HG03060 (cell line): ENCODE measurements around the gene SRPRB.

Source experiments
- ATAC-seq: cut with Tn5 transposase; IDR thresholded peaks from one replicate; pipeline ENCODE4 v1.9.1; 2021; ENCODE audit warnings: low read depth, moderate number of reproducible peaks; ENCODE audit not compliant: unreplicated experiment

SRPRB gene

DNA sequence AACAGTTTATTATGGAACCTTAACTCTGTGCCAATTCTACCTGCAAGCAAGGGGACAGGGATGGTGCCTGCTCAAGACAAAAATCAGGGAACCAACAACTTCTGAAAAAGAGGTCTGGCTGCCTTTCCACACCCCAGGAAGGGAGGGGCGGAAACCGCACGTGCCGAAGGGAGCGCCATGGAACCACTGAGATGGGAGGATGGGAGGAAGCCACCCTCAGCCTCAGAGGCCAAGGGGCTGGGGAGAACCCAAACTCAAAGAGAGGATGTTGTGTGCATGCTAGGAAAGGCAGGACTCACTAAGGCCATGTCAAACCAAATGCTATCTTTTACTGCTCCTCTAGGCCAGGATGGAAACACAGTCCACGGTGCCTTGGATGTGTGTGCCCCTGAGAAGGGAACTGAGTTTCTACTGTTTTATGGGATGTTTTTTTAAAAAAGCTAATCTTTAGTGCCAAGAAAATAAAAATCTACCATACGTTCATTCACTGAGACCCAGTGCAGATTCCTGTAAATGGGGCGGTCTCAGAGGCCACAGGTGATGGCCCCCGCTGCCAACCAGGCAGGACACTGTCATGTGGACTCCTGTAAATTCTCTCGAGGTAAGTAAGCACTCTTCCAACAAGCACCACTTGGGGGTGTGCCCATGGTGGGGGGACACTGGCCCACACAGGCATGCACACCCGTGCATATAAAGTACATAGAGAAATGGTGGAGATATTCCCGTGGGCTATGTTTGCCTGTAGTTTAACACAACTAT is 20.5 kb downstream of the SRPRB start:
- no peak for ATAC-seq

DNA sequence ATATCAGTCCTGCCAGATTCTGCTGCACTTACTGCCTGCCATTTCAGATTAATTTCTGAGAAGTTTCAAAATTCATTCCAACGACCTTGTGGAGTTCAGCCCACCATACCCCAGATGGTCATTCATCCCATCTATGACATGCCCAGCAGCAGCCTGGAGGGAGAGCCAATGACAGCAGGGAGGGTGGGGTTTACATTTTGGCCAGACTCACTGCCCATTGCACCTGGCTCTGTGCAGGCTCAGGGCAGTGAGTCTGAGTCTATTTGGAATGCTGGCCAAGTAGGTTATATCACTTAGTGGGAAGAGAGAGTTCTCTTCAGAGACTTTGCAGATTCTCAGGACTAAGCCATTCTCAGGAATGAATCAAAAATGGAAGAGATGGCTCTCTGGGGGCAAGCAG is 21.5 kb downstream of the SRPRB start:
- ATAC-seq, result no peak

DNA sequence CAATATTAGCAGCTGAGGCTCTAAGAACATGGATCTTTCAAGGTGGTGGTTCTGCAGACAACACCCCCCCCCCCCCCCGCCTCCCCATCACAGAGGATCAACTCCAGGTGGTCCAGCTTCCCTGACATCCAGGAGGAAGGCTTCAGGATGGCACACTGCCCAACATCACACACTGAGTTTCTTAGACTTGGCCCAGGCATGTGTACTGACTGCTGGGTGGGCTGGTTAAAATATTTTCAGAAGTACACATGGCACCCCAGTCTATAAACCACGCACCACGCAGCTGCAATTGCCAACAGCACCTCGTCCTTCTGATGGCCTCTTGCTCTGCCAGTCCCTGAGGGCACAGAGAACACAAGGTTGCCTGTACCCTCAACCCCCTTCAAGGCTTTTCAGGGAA is 22.1 kb downstream of the SRPRB start:
- no peak for ATAC-seq

DNA sequence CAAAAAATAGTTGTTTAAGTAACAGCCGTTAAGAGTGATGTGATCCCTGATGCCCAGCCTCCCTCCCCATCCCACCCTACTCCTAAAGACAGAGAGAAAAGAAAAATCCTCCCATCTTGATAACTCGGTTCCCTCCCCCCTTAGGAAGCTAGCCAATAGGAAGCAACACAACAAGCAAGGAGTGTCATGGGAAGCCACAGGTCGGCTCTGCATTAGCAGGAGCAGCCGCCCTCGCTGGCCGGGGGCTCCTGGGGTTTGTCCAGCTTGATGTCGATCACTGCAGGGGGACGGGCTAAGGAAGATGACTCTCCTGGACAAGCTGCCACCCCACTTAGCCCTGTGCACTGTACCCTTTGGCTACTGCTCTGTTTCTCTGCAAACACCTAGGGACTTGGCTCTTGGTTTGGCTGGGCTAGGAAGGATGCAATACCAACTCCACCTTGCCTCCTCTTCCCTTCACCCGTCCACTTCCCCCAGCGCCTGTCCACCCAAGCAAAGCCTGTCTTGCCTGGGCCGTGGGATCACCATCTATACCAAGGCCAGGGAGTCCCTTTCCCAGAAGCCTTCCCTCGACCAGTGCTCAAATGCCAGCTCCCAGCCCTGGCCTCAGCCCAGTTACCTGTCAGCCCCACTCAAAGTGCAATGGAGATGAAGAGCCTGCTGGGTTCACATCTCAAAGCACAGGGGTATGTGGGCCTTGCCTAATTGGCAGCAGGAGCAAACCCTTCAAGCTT is 23.1 kb downstream of the SRPRB start:
- no peak for ATAC-seq

DNA sequence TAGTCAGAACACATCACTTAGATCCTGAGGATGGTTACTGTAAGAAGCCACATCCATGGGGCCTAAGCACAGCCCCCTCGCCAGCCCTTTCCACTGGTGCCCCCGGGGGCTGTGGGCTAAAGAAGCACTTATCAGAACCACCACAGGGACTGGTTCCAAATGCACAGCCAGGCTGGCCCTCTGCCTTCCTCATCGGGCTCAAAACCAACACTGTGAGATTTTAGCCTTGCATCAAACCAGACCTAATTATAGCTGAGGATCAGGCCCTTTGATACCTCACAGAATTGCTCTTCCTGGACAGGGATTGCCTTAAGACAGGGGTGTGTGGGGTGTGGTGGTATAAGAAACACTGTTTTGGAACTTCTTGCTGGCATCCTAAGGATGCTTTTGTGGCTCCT is 23.7 kb downstream of the SRPRB start:
- no peak for ATAC-seq

DNA sequence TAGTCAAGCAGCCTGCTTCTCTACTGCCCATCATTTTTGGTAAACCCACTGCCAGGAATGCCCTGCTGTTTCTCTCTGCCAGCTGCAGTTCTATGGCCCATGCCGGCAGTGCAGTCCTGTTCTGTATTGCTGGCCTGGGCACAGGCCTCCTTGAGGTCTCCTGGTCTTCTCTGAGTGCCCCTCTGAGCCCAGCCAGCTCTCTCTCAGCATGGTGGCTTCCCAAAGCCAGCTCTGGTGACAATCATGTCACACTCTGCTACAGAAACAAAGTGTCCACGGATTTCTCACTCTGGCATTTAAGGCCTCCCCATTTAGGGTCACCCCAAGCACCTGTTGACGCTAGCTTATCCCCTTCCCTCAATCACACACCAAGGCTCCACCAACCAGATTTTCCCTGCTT is 24.5 kb downstream of the SRPRB start:
- no peak for ATAC-seq

DNA sequence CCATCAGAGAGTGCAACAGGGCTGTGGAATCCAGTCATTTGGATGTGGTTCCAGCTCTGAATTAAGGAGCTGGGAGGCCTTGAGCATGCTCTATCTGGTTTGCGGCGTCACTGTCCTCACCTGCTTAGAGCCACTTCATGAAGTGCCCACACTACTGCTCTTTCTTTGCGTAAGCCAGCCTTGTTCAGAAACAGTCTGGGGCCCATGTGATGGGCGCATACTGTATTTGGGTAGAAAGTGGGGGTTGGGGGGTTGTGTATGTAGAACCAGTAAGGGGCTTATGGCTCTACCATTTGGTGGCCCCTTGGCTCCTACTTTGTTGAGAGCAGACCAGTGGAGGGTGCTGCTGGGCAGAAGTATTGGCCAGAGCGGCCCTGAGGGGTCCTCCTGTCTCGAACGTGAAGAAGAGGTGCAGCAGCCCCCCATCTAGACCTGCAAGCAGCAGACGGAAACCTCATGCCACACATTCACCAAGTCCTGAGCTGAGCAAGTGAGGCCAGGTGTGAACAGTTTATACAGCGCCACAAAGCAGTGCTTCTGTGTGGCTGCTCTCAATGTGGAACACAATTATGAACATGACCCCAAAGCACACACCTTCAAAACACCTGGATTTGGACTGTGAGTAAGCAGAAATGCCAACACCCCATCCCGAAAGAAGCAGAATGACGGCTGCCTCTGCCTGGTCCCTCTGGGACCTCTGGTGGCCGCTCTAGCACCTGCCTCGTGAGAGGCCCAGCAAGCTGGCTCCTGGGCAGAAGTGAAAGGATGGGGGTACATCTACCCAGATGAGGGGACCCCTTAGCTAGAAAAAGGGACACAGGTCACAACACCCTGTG is 26.6 kb downstream of the SRPRB start:
- ATAC-seq, result no peak

DNA sequence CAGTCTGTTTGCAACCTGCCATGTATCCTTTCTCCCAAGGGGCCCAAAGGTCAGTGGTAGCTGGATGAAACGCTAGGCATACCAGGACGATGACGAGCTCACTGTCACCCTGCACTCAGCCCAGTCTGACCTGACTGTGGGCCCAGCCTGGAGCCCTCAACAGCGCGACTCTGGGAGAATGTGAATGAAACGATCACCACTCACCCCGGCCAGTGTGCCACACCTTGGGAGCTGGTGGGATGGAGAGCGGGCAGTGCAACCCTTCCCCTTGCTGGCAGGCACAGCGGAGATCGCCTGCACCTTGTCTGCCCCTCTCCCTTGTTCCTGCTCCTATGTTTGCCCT is 27.2 kb downstream of the SRPRB start:
- ATAC-seq, result no peak

DNA sequence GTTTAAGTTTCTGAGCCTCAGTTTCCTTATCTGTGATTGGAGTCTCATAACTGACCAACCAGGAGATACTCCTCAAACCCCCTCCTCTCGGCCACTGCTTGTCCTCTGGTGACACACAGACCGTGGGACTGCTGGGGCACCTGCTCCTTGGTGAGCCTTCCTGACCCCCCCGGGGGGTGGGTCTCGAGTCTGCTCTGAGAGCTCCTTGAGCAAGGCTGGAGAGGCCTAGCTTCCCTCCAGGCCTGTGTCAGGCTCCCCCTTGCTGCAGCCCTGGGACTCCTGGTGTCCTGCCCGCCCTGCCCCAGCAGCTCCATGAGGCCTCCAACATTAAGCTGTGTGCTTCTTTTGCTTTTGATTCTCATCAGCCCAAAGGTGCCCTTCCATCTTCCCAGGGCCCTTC is 27.7 kb downstream of the SRPRB start:
- ATAC-seq, result no peak

DNA sequence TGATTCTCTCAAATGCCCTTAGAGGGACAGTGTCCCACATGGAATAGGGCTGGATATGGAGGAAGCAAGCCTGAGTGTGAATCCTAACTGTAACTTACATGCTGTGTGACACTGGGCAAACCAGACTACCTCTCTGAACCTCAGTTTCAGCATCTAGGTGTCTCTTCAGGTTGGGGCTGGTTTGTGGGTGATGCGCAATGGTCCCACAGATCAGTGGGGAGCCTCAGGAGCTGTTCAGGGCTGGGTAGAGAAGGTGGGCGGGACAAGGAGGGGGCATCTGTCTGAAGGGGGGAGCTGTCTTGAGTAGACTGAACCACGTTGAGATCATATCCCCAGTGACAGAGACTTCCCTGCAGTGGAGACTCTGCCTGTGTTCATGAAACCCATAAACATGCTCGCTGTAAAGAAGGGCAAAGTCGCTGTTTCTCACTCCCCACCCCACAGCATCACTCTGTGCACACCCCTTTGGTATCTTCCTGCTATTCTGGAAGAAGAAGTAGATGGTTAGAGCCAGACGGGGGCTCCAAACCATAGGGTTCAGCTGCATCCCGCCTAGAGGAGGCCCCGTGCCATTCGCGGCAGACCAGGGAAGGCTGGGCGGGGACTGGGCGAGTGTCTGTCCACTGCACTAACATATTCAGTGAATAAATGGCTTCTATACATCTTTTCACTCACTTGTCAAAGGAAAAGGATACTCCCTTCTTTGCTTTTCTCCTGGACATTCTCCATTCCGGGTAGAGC is 28.4 kb downstream of the SRPRB start:
- no peak for ATAC-seq

DNA sequence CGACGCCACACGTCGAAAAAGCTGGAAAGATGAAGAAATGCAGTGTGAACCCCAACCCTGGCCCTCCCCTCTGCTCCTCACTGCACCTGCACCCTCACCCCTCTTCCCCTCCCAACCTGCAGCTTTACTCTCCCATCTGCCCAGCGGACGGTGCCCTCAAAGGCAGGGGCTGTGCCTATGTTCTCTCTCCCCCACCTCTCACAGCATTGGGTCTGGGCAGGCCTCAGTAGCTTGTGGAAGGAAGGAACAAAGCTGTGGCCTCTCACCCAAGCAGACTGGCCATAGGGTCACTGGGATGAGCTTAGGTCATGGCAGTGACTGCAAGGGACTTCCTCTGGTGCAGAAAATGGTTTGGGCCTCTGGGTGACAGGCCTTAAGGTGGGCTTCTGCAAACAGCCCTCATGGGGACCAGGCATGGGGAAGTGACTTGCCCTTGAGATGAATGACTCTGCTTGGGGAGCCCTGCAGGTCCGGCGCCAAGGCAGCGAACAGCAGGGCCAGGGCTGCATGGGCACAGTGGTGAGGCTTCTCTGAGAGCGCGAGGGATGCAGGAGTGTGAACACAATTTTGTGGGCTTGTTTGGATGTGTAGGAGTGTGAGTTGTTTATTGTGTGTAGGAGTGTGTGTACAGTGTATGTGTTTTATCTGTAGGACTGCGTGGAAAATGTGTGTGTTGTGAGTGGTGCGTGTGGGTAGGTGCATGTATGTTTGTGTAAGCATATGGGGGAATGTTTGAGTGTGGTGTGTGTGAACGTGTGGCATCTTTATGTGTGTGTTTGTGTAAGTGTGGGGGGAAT is 29.2 kb downstream of the SRPRB start:
- ATAC-seq, result no peak

DNA sequence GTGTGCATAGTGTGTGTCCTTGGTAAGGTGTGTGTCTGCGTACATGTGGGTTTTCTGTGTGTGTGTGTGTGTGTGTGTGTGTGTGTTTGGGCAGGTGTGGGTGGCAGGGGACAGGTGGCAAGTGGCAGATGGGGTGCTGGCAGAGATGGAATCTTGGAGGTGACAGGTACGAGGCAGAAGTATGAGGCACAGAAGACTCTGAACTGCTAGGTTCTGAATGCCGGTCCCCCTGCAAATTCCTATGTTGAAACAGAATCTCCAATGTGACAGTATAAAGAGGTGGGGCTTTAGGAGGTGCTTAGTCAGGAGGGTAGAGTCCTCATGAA is 29.8 kb downstream of the SRPRB start:
- no peak for ATAC-seq

DNA sequence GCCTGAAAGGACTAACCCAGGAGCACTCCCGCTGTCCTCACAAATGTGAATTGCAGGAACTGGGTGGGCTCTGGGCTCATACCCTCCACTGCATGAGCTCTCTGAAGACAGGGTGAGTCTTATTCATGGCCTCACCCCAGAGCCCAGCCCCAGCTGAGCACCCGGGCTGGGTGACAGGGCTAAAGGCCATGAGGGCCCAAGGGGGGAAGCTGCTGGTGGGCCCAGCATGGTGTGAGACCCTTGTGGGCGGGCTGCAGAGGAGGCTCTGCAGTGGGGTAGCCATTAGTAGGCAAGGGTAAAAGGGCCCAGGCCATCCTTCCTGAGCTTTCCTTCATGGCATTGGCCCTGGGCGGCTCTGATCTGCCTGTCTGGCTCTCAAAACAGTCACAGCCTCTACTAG is 30.3 kb downstream of the SRPRB start:
- ATAC-seq, result no peak

DNA sequence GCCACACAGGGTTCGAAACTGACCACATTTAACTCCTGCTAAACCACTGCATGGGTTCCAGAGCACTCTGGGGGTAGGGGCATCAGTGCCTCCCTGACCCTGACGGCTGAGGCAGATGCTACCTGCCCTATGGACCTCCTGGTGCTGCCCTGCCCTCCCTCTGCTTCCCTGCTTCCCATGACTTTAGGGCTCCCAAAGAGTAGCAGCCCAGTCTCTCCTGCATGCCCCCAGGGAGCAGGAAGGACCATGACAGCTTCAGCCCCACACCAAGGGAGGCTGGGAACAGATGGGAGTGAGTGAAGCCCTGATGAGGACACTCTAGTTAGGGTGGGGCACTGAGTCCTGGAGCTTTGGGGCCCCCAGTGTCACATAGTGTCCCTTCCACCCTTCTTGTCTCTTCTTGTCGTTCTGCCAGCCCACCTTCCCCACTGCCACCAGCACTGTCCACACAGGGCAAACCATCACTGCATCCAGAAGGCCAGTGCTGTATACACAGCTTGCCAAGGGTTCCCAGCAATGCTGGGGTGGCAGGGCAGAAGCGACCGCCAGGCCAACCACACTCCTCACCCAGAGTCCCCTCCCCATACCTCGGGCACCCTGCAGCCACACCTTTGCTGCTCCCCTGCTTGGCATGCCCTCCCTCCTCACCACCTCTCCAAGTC is 31.0 kb downstream of the SRPRB start:
- ATAC-seq, result no peak

DNA sequence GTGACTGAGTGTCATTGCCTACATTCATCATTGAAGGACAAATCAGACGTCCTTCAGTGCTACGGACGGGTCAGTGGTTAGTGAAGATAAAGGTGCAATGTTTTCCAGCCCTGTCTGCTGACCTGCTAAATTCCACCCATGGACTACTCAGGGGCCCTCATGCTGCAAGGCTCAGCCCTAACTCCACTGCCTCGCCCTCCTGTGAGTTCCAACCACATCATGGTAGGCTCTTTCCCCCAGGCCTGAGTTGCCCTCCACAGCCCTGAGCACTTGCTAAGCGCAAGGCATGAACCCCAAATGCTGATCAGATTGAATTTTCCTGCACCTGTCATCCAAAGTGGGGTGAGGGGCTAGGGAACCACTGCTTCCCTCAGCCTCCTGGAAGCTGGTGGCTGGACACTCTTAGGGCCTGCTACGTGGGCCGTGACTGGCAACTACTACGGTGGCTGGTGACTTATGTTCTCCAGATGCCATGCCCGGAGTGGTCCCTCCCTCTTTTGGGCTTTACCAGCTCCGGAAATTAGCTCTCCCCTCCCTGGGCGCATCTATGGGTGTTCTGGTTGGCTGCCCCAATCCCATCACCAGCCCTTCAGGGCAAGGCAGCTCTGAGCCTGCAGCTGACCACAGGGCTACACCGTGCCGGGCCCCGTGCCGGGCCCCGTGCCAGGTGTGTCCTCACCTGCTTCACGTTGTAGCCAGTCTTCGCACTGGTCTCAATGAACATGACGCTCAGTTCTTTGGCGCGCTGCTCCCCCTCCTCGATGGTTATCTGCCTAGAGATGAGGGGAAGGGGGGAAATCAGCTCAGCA is 32.1 kb downstream of the SRPRB start:
- ATAC-seq, result no peak

DNA sequence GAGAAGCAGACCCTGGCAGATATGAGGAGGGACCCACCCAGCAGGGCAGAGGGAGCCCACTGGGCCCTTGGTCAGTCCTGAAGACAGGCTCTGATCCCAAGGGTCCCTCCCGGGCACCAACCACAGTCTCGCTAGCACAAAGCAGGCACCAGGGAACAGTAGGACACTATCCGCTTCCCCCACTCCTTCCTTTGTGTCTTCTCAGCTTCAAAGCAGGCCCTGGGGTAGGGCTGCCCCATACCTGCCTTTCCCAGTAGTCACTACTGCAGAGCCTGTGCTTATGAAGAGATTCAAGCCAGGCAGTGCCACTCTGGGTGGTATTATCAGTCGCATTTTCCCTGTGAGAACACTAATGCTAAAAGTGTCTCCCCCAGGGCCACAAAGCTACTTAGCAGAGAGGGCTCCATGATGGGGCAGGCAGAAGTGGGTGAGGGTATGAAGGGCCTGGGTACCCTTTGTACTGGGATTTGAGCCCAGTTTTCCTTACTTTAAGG is 32.7 kb downstream of the SRPRB start:
- no peak for ATAC-seq

DNA sequence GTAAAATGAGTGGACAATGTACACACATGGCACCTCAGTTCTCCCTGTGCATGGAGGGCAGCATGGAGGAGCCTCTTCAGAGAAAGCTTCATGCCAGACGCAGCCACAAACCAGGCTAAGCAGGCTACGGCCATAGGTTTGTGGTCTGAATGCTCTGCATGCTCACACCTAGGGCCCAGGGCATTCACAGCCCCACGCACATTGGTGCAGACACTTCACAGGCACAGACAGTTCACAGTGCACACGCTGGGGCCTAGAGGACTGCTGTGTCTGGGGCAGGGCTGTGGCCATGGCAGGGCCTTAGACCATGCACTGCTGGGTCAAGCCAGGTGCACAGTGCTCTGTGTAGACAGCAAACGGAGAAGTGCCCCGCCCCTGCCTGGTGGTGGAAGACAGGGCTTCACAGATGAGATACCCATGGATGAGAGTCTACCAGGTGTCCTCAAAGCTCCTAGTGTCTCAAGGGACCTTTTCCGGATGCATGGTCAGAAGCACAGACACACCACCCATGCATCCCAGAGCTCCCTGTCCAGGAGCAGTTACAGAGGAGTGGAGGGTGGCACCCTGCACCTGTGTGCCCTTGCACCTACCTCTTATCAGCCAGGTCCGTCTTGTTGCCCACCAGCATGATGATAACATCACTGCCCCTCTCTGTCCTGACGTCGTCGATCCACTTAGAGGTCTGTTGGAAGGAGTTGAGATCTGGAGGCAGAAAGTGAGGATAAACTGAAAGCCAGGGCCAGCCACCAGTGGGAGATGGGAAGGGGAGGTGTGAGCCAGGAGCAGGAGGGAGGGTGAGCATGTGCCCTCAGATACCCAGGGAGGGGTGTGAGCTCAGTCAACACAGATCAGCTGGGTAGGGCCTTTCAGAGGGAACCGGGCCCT is 33.5 kb downstream of the SRPRB start:
- ATAC-seq, result no peak
